Muscle of arm (tissue), 12 donors: ENCODE results near the gene GAS7. TPM values are rescaled to one million over a fixed set of nuclear protein-coding genes. Genes with fewer than 3 reads are reported as not detected.
"Not testable (repeated sequence)": the region's sequence is repeated elsewhere in the genome, so short reads cannot be mapped to it uniquely, and the experiment has no call there.

ENCODE experiments used
- DNase-seq: peaks from one replicate; pipeline ENCODE4 v3.0.0-alpha.2; 2013
- polyA plus RNA-seq, 12 donors: library from polyadenylated mRNA; unstranded; fragments of 120-200 nt; gene quantifications; one replicate each; pipeline ENCODE4 v1.2.1, GENCODE V29; 2013; ENCODE audit not compliant: insufficient read length in 12 of 12

GAS7 gene
- polyA plus RNA-seq, 12 donors: 49.1 to 97.0 (median 61.1) TPM; not detected in 1

GRCh38 chr17:9922012-9922848 is 276.2 kb downstream of the GAS7 start:
- no peak for DNase-seq

- not testable (repeated sequence) for DNase-seq
Observed at GRCh38 chr17:9921216-9921615, 277.2 kb downstream of the GAS7 start.

DNA sequence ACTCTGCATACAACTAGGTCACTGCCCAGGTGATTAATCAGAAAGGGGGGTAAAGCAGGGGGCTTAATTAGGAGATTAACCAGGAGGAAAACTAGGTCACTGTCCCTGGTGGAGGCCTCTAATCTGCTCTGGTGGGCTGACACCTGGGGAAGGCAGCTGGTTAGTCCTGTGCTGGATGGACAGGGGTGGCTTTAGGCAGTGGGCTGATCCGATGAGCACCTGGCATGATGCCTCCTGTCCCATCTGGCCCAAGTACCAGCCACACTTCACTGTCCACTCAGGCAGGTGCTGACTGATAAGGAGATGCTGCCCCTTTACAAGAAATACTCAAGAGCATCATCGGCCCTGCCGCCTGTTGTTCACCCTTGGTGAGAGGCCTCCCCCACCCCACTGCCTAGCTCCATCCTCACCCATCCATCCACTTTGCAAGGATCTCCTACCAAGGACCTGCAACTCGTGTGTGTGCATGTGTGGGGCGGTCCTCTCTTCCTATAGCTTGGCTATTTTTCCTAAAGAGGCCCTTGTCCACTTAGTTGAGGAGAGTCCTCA is 279.5 kb downstream of the GAS7 start:
- no peak for DNase-seq

- DNase-seq: no peak
Observed at GRCh38 chr17:9918352-9918751, 280.1 kb downstream of the GAS7 start.

GRCh38 chr17:9917801-9918200 is 280.6 kb downstream of the GAS7 start:
- no peak for DNase-seq

DNA sequence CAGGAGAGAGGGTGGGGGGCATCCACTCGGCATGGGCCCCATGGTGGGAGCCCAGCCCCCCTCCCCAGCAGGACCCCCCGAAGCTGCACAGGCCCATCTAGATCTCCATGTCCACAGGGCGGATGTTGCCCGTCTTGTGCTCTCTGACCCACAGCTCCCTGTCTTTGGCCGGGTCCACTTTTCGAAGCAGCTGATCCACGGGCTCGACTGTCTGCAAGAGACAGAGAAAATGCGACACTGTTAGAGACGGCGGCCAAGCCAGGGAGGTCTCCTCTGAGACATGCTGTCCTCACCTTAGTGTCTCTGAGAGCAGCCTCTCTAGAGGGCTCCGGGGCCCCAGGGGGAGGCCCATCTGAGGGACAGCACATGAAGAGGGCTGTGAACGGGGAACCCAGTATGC is 281.3 kb downstream of the GAS7 start:
- DNase-seq: no peak

- DNase-seq: no peak
Observed at GRCh38 chr17:9916108-9916507, 282.3 kb downstream of the GAS7 start.

- no peak for DNase-seq
Observed at GRCh38 chr17:9913476-9913875, 284.9 kb downstream of the GAS7 start.

DNA sequence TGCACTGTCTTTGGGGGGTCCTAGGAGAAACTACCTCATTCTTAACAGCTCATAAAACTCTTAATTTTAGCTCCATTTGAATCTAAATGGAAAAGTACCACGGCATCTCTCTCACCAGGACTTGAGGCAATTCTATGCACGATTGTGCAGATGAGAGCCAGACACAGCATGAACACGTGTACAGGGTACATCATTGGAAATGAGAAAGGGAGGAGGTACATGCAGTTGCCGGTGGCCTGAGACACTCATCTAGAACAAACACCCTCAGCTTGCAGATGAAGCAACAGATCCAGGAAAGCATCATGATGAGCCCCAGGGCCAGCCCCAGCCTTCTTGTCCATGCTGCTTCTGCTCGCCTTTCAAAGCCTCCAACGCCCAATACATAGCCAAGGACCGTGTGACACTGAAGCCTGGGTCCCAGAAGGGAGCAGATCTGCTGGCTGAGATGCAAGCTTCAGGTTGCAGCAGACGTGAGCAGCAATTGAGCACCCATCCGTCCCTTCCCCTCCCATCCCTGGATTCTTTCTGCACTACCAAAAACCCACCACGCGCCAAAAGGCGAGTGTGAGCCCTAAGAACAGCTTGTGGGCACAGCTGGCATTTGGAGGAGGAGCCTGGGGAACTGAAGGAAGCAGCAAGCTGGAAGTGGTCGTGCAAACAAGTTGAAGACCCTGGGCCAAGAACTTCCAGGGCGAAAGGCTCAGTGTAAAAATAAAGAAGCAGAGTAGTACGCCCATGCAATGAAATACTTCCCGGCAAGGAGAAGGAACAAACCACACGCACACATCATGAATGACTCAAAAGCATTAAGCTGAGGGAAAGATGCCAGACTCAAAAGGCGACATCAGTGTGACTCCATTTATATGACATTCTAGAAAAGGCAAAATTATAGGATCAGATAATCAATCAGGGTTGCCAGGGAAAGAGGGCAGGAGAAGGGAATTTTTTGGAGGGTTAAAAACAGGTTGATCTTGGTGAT is 286.0 kb downstream of the GAS7 start:
- no peak for DNase-seq

DNA sequence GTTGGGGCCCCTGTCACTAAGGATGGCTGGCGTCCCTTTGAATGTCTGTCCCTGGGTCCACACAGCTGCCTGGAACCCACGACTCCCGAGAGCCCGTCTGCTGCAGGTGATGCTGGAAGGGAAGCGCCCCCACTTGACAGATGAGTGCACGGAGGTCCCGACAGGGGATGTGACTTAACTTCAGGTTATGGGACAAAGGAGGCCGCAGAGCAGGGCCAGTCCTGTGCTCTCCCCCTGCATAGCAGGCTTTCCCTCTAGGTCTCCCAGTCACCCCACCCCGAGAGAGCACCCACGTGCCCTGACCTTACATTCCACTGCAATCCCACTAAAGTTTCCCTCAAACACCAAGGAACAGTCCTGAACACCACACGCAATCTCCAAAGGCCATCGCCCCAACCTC is 287.3 kb downstream of the GAS7 start:
- no peak for DNase-seq

- DNase-seq: no peak
Observed at GRCh38 chr17:9908649-9909042, 289.8 kb downstream of the GAS7 start.

- DNase-seq: no peak
Observed at GRCh38 chr17:9907883-9908648, 290.3 kb downstream of the GAS7 start.

DNA sequence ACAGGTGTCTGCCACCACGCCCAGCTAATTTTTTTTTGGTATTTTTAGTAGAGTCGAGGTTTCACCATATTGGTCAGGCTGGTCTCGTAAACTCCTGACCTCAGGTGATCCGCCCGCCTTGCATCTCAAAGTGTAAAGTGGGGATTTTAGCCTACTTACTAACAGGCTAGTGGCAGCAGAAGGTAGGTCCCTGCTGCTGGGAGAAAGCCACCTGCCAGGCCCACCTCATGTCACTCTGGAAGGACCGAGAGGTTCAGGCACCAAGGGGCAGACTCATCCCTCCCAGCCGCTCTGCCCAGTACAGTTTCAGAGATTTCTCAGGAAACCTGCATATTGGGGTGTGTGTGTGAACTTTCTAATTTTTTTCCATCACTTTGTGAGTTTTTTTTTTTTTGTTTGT is 291.3 kb downstream of the GAS7 start:
- DNase-seq: no peak

DNA sequence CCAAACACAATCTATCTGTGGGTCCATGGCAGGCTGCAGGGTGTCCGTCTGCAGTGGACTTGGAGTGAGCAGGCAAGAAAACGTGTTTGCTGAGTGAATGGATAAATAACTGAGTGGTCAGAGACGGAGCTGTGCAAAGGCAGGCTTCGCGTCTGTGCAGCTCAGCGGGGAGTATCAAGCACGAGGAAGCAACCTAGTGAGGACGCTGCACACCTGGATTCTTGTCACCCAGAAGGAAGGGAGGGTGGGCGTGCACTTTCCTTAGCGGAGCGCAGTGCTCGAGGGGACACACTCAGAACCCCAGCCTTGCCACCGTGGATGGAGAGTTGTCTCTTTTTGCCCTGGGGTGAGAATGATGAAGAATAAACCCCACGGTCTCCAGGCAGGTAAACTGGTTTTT is 291.8 kb downstream of the GAS7 start:
- no peak for DNase-seq

- DNase-seq: no peak
Observed at GRCh38 chr17:9905902-9906301, 292.5 kb downstream of the GAS7 start.

DNA sequence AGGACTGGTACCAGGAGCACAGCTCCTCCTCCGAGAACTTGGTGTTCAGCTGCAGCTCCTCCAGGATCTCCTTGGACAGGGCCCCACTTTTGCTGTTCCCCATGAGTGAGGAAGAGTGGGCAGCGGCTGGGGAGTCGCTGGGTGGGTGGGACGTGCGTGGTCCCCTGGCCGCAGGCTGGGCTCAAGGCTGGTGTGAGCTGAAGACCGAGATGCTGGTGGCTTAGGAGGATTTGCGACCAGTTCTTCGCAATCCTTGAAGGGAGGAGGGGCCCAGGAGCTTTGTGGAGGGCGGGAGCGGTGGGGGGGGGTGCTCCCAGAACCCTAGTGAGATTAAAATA is 293.4 kb downstream of the GAS7 start, which contains the start of gene RCVRN:
Gene RCVRN, minus strand, starts transcription at position 194 of the 338 bp plus-strand sequence. Its CDS starts 91 bp downstream, at position 103.
- DNase-seq: no peak

- no peak for DNase-seq
Observed at GRCh38 chr17:9904277-9905077, 293.9 kb downstream of the GAS7 start.

DNA sequence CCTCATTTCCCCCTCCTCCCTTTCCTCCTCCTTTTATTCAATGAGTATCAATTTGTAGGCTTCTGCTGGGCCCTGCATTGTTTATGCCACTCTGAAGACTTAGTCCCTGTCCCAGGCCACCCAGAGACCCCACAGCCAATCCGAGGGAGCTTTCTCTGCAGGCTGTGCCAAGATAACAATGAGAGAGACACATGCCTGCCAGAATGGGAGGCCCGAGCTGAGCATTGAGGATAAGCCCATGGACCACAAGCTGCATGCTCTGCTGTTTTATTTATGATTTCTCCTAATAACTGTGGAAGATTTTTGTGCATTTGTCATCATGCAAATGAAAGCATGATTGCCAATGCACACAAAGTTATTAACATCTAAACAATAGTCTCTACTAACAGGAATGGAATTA is 296.3 kb downstream of the GAS7 start:
- no peak for DNase-seq

- DNase-seq: peak; percentile 64
Observed at GRCh38 chr17:9900784-9901183, 297.6 kb downstream of the GAS7 start.

GRCh38 chr17:9900044-9900594 is 298.3 kb downstream of the GAS7 start:
- DNase-seq: no peak
